IPS-15b (cell line): ENCODE data around the gene KCNK5.

Experiments used
- H3K27me3 ChIP-seq: one replicate; pipeline ENCODE4 v1.6.1; 2013; ENCODE audit warnings: low read length; ENCODE audit not compliant: control insufficient read depth, insufficient read depth
- H3K36me3 ChIP-seq: one replicate; pipeline ENCODE4 v1.6.1; 2013; ENCODE audit warnings: low read length; ENCODE audit not compliant: control insufficient read depth, insufficient read depth
- H3K4me1 ChIP-seq: one replicate; pipeline ENCODE4 v1.6.1; 2013; ENCODE audit warnings: mild to moderate bottlenecking, low read length; ENCODE audit not compliant: control insufficient read depth, insufficient read depth
- H3K4me3 ChIP-seq: one replicate; pipeline ENCODE4 v1.5.1; 2013; ENCODE audit warnings: low read depth, low read length
- H3K9ac ChIP-seq: one replicate; pipeline ENCODE4 v1.6.1; 2013; ENCODE audit warnings: low read depth, mild to moderate bottlenecking, low read length
- H3K9me3 ChIP-seq: one replicate; pipeline ENCODE4 v1.6.1; 2013; ENCODE audit warnings: mild to moderate bottlenecking, low read length; ENCODE audit not compliant: control insufficient read depth, insufficient read depth

KCNK5 gene

GRCh38 chr6:39166189-39166911 is 62.9 kb downstream of the KCNK5 start:
- no peaks in the 10 kb centered on the region for H3K4me1 ChIP-seq
- H3K9me3 ChIP-seq, result peaks cover 2% of the 10 kb centered on the region
- no peaks in the 10 kb centered on the region for H3K36me3 ChIP-seq
- peaks cover 6% of the 10 kb centered on the region for H3K27me3 ChIP-seq
- no peak overlapping the region for H3K4me3 ChIP-seq
- H3K9ac ChIP-seq, result no peak overlapping the region

GRCh38 chr6:39157511-39157910 is 71.8 kb downstream of the KCNK5 start:
- H3K27me3 ChIP-seq, result no peaks in the 10 kb centered on the region
- no peak overlapping the region for H3K9ac ChIP-seq
- no peaks in the 10 kb centered on the region for H3K36me3 ChIP-seq
- H3K4me3 ChIP-seq, result no peak overlapping the region
- H3K4me1 ChIP-seq, result no peaks in the 10 kb centered on the region
- H3K9me3 ChIP-seq, result no peaks in the 10 kb centered on the region

GRCh38 chr6:39156801-39157200 is 72.5 kb downstream of the KCNK5 start:
- H3K36me3 ChIP-seq, result no peaks in the 10 kb centered on the region
- H3K4me1 ChIP-seq, result no peaks in the 10 kb centered on the region

GRCh38 chr6:39154705-39155104 is 74.6 kb downstream of the KCNK5 start:
- no peaks in the 10 kb centered on the region for H3K9me3 ChIP-seq
- no peak overlapping the region for H3K4me3 ChIP-seq
- no peaks in the 10 kb centered on the region for H3K27me3 ChIP-seq
- H3K4me1 ChIP-seq, result no peaks in the 10 kb centered on the region
- no peaks in the 10 kb centered on the region for H3K36me3 ChIP-seq
- no peak overlapping the region for H3K9ac ChIP-seq

More at GRCh38 chr6:39156801-39157200, 72.5 kb downstream of the KCNK5 start:
- Histone ChIP-seq H3K27me3 (no peaks in the 10 kb centered on the region), H3K9me3 (no peaks in the 10 kb centered on the region), H3K4me3 (no peak overlapping the region), H3K9ac (no peak overlapping the region)

- Histone ChIP-seq H3K4me3 (no peak overlapping the region), H3K9me3 (no peaks in the 10 kb centered on the region), H3K27me3 (no peaks in the 10 kb centered on the region), H3K4me1 (no peaks in the 10 kb centered on the region), H3K9ac (no peak overlapping the region), H3K36me3 (no peaks in the 10 kb centered on the region)
Measured at GRCh38 chr6:39153766-39154397, 75.4 kb downstream of the KCNK5 start.

- H3K4me1 ChIP-seq, result no peaks in the 10 kb centered on the region
- H3K9ac ChIP-seq, result no peak overlapping the region
- no peaks in the 10 kb centered on the region for H3K36me3 ChIP-seq
- no peaks in the 10 kb centered on the region for H3K9me3 ChIP-seq
- H3K27me3 ChIP-seq, result no peaks in the 10 kb centered on the region
- H3K4me3 ChIP-seq, result no peak overlapping the region
Measured at GRCh38 chr6:39152262-39152661, 77.0 kb downstream of the KCNK5 start.

- no peaks in the 10 kb centered on the region for H3K4me1 ChIP-seq
- H3K36me3 ChIP-seq, result no peaks in the 10 kb centered on the region
- H3K4me3 ChIP-seq, result no peak overlapping the region
- H3K9me3 ChIP-seq, result no peaks in the 10 kb centered on the region
- no peak overlapping the region for H3K9ac ChIP-seq
- H3K27me3 ChIP-seq, result no peaks in the 10 kb centered on the region
Measured at GRCh38 chr6:39151211-39151610, 78.1 kb downstream of the KCNK5 start.

GRCh38 chr6:39144481-39145173 is 84.6 kb downstream of the KCNK5 start:
- Histone ChIP-seq H3K9me3 (no peaks in the 10 kb centered on the region), H3K9ac (no peak overlapping the region), H3K36me3 (no peaks in the 10 kb centered on the region), H3K4me1 (no peaks in the 10 kb centered on the region), H3K27me3 (no peaks in the 10 kb centered on the region), H3K4me3 (no peak overlapping the region)

GRCh38 chr6:39143238-39143930 is 85.9 kb downstream of the KCNK5 start:
- Histone ChIP-seq H3K27me3 (no peaks in the 10 kb centered on the region), H3K4me3 (no peak overlapping the region), H3K36me3 (no peaks in the 10 kb centered on the region)

GRCh38 chr6:39140556-39141167 is 88.6 kb downstream of the KCNK5 start:
- Histone ChIP-seq H3K4me1 (no peaks in the 10 kb centered on the region), H3K9me3 (no peaks in the 10 kb centered on the region), H3K9ac (no peak overlapping the region), H3K27me3 (no peaks in the 10 kb centered on the region), H3K36me3 (no peaks in the 10 kb centered on the region), H3K4me3 (no peak overlapping the region)

More at GRCh38 chr6:39143238-39143930, 85.9 kb downstream of the KCNK5 start:
- no peaks in the 10 kb centered on the region for H3K4me1 ChIP-seq
- no peaks in the 10 kb centered on the region for H3K9me3 ChIP-seq
- H3K9ac ChIP-seq, result no peak overlapping the region
